Activated CD4-positive, alpha-beta memory T cell treated with anti-CD3 and anti-CD28 coated beads for 36 hours (primary cell): ENCODE data around the gene PEX1. TPM values are rescaled to one million over a fixed set of nuclear protein-coding genes. Genes with fewer than 3 reads are reported as not detected.
"Not testable (repeated sequence)": the region's sequence is repeated elsewhere in the genome, so short reads cannot be mapped to it uniquely, and the experiment has no call there.

Experiments
- CTCF ChIA-PET: fragments of 350-600 bp; sonication (Branson Sonifier 250); formaldehyde crosslinking; loops from one replicate; lab custom pipeline; 2021; ENCODE audit warnings: antibody characterized with exemption, inconsistent platforms; lab: Charles Lee
- POLR2A ChIA-PET: fragments of 350-600 bp; sonication (Branson Sonifier 250); formaldehyde crosslinking; loops from one replicate; lab custom pipeline; 2021; ENCODE audit warnings: antibody characterized with exemption; lab: Charles Lee
- DNase-seq: peaks from one replicate; pipeline ENCODE4 v3.0.0-alpha.2; 2020
- H3K27ac Mint-ChIP-seq: one replicate; pipeline ENCODE4 v1.8.0; 2021; ENCODE audit warnings: mixed read lengths
- H3K27me3 Mint-ChIP-seq: one replicate; pipeline ENCODE4 v1.8.0; 2021; ENCODE audit warnings: mixed read lengths
- H3K36me3 Mint-ChIP-seq: one replicate; pipeline ENCODE4 v1.8.0; 2021; ENCODE audit warnings: mixed read lengths
- H3K4me1 Mint-ChIP-seq: one replicate; pipeline ENCODE4 v1.8.0; 2021; ENCODE audit warnings: low read depth, mixed read lengths
- H3K4me3 Mint-ChIP-seq: one replicate; pipeline ENCODE4 v1.8.0; 2021; ENCODE audit warnings: mild to moderate bottlenecking, mixed read lengths
- H3K9me3 Mint-ChIP-seq: one replicate; pipeline ENCODE4 v1.8.0; 2021; ENCODE audit warnings: mixed read lengths
- intact Hi-C: fragments of 100-400 bp; cut with micrococcal nuclease; formaldehyde crosslinking; loops from one replicate; pipeline ENCODE4 v1.15.1; 2023
- total RNA-seq, 2 experiments: library from RNA; stranded (reverse); gene quantifications; one replicate each; pipeline ENCODE4 v1.2.3, GENCODE V29; 2021

The PEX1 gene
- total RNA-seq, 2 experiments from 2014 or later = 16.9 to 17.0 TPM

DNA sequence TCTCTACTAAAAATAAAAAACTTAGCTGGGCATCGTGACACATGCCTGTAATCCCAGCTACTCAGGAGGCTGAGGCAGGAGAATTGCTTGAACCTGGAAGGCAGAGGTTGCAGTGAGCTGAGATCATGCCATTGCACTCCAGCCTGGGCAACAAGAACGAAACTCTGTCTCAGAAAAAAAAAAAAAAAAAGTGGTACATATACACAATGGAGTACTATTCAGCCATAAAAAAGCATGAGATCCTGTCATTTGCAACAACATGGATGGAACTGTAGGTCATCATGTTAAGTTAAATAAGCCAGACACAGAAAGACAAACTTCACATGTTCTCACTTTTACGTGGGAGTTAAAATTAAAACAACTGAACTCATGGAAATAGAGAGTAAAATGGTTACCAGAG, 15.2 kb upstream of the PEX1 start:
- H3K36me3 Mint-ChIP-seq, H3K4me1 Mint-ChIP-seq, H3K9me3 Mint-ChIP-seq, H3K4me3 Mint-ChIP-seq, DNase-seq, CTCF ChIA-PET, intact Hi-C loops, H3K27me3 Mint-ChIP-seq, H3K27ac Mint-ChIP-seq, POLR2A ChIA-PET: not testable (repeated sequence)

DNA sequence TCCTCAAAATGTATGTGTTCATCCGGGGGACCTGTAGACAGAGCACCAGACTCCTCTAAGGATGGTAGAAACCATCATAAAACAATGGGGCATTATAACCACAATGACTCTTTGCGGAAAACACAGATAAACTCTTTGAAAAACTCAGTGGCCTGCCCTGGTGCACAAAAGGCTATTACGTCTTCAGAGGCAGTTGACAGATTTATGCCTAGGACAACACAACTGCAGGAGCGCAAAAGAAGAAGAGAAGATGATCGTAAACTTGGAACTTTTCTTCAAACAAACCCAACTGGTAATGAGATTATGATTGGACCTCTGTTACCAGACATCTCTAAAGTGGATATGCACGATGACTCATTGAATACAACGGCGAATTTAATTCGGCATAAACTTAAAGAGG, 6.3 kb upstream of the PEX1 start:
- H3K27ac Mint-ChIP-seq = no peak overlapping the region
- H3K9me3 Mint-ChIP-seq = no peaks in the 10 kb centered on the region
- ChIA-PET CTCF (no interaction called here), POLR2A (no interaction called here)
- intact Hi-C loops = no loop called here
- H3K4me1 Mint-ChIP-seq = peaks cover 26% of the 10 kb centered on the region
- H3K27me3 Mint-ChIP-seq = no peaks in the 10 kb centered on the region
- H3K36me3 Mint-ChIP-seq = peaks cover 30% of the 10 kb centered on the region
- no peak for DNase-seq
- H3K4me3 Mint-ChIP-seq = no peak overlapping the region

DNA sequence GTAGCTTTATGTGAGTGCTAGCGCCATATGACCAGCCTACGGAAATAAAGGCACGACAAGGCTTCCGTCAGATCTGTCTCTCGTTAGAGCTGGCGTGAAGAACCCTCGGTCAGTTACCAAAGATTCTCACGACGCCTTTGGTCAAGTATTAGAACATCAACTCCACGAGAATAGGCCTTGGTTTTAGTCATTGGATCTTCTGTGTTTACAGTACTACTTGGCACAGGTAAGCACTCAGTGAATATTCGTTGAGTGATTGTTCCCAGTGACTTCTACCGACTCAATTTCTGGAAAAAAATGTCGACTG, 591 bp upstream of the PEX1 start:
- Mint-ChIP-seq H3K9me3 (no peaks in the 10 kb centered on the region), H3K27me3 (peaks cover 2% of the 10 kb centered on the region), H3K4me3 (peak overlapping the region; percentile 90), H3K27ac (peak overlapping the region; percentile 89), H3K36me3 (peaks cover 14% of the 10 kb centered on the region), H3K4me1 (peaks cover 27% of the 10 kb centered on the region)
- intact Hi-C loops = loop anchor here (1.0 to 5.0 kb wide), 13 partner anchors 61 to 703 kb away; partner anchors contain the start of genes AKAP9, ANKIB1, CYP51A1 and FAM133B
- POLR2A ChIA-PET = interaction anchor here (0.5 to 1.4 kb wide), 9 partner anchors 60 to 703 kb away, joined by 3 to 9 read pairs (median 5); partner anchors contain the start of genes ANKIB1, CDK6, FAM133B and GATAD1
- CTCF ChIA-PET = interaction anchor here (0.7 to 2.3 kb wide), 20 partner anchors 10 to 704 kb away, joined by 3 to 19 read pairs (median 4); partner anchors contain the start of genes ANKIB1, CYP51A1, FAM133B and GATAD1
- no peak for DNase-seq

DNA sequence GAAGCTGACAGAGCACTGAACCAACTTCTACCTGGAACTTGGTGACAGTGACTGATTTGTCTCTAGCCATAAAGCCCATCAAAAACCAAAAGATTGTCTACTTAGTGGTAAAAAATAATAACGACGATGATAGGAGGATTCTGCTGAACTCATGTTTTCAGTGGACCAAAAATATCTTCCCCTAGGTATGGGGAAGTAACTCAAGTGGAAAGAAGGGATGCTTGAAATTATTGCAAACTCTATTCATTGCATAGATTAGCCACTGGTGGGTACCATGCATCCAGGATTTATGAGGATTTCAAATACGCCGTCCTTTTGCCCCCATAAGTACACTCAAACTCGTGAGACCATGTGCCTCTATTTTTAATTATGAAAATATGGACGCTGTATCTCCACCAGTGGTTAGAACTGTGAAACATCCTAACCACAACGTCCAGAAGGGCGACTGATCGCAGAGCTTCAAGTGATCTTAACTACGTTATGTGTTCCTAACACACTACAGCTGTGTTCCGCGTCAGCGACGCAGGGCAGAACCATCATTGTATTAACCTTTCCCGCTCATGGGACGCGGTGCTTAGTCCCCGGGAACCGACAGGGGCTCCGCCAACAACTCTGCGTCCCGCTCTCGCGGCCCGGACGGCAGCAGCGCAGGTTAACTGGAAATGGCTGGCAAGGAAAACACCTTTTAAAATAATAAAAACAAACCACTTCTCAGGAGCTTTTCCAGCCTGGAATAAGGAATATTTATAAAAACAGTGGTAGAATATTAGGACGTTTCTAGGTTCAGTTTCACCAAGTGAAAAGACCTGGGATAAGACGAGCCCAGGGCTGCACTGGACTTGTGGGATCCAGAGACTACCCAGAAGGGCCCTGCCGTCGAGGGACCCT, 776 bp downstream of the PEX1 start:
- peaks cover 23% of the 10 kb centered on the region for H3K4me1 Mint-ChIP-seq
- intact Hi-C loops = loop anchor here (1.0 to 5.0 kb wide), 13 partner anchors 63 to 705 kb away; partner anchors contain the start of genes AKAP9, ANKIB1, CYP51A1 and FAM133B
- peak overlapping the region; percentile 90 for H3K4me3 Mint-ChIP-seq
- peak overlapping the region; percentile 86 for H3K27ac Mint-ChIP-seq
- CTCF ChIA-PET = interaction anchor here (1.0 to 2.3 kb wide), 12 partner anchors 12 to 705 kb away, joined by 3 to 19 read pairs (median 4); partner anchors contain the start of genes CYP51A1, FAM133B, GATAD1 and VPS50
- peak; percentile 74 for DNase-seq
- no peaks in the 10 kb centered on the region for H3K9me3 Mint-ChIP-seq
- POLR2A ChIA-PET = interaction anchor here (1.0 to 1.4 kb wide), 4 partner anchors 62 to 282 kb away, joined by 3 to 9 read pairs (median 9); partner anchors contain the start of genes ANKIB1, FAM133B, GATAD1 and KRIT1
- H3K27me3 Mint-ChIP-seq = peaks cover 2% of the 10 kb centered on the region
- peaks cover 8% of the 10 kb centered on the region for H3K36me3 Mint-ChIP-seq

DNA sequence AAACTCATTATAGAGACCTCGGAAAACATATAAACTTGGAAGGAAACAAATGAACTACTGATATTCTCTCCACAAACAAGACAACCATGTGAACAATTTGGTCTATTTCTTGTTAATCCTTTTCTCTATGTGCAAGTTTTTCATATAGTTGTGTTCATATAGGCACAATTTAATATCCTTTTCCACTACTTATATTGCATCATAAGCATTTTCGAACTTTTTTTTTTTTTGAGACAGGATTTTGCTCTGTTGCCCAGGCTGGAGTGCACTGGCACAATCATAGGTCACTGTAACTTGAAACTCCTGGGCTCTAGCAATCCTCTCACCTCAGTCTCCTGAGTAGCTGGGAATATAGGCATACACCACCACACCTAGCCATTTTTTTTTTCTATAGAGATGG, 5.2 kb downstream of the PEX1 start:
- H3K36me3 Mint-ChIP-seq = no peaks in the 10 kb centered on the region
- intact Hi-C loops = no loop called here
- H3K27ac Mint-ChIP-seq = no peak overlapping the region
- H3K4me1 Mint-ChIP-seq = peaks cover 12% of the 10 kb centered on the region
- no peak overlapping the region for H3K4me3 Mint-ChIP-seq
- DNase-seq = no peak
- no peaks in the 10 kb centered on the region for H3K9me3 Mint-ChIP-seq
- ChIA-PET CTCF (no interaction called here), POLR2A (no interaction called here)
- H3K27me3 Mint-ChIP-seq = no peaks in the 10 kb centered on the region

DNA sequence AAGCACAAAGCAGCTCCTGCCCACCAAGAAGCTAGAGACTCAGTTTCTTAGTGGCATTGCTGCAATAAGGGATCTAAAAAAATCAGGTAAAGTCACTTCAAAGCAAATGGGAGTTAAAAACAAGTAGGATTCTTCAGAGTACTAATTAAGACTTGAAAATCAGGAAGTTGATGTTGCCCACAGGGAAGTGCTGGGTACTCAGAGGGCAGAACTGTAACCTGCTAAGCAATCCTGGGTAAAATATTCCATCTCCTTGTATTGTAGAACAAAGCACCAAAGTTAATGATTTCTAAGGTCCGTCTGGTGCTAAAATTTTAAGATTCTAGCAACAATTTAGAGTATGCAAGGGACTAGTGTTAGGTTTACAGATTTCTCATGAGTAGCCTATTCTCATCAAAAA, 8.3 kb downstream of the PEX1 start:
- H3K27me3 Mint-ChIP-seq = no peaks in the 10 kb centered on the region
- H3K36me3 Mint-ChIP-seq = peaks cover 9% of the 10 kb centered on the region
- intact Hi-C loops = no loop called here
- CTCF ChIA-PET = no interaction called here
- peaks cover 8% of the 10 kb centered on the region for H3K4me1 Mint-ChIP-seq
- no peak overlapping the region for H3K4me3 Mint-ChIP-seq
- POLR2A ChIA-PET = no interaction called here
- no peak for DNase-seq
- H3K9me3 Mint-ChIP-seq = no peaks in the 10 kb centered on the region
- H3K27ac Mint-ChIP-seq = no peak overlapping the region

DNA sequence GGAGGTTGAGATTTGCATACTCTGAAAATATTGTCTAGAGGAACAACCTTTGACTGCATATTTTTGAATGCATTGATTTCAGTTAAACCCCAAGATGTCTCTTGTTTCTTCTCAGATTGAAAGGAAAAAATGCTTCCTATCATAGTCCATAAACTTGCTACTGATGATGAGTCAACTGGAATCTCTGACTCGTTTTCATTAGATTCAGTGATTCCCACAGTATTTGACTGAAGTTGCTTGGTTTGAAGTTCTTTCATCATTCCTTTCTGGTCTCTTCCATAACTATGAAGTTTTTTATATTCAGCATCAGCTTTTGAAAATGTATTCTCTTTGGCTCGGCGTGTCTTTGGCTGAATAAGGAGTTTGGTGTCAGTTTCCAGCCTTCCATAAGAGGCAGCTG, 10.7 kb downstream of the PEX1 start:
- Mint-ChIP-seq H3K36me3 (peaks cover 11% of the 10 kb centered on the region), H3K4me3 (no peak overlapping the region), H3K4me1 (peaks cover 8% of the 10 kb centered on the region), H3K9me3 (no peaks in the 10 kb centered on the region), H3K27me3 (no peaks in the 10 kb centered on the region), H3K27ac (peak overlapping the region; percentile 6)
- CTCF ChIA-PET = no interaction called here
- POLR2A ChIA-PET = no interaction called here
- DNase-seq = no peak
- intact Hi-C loops = no loop called here

DNA sequence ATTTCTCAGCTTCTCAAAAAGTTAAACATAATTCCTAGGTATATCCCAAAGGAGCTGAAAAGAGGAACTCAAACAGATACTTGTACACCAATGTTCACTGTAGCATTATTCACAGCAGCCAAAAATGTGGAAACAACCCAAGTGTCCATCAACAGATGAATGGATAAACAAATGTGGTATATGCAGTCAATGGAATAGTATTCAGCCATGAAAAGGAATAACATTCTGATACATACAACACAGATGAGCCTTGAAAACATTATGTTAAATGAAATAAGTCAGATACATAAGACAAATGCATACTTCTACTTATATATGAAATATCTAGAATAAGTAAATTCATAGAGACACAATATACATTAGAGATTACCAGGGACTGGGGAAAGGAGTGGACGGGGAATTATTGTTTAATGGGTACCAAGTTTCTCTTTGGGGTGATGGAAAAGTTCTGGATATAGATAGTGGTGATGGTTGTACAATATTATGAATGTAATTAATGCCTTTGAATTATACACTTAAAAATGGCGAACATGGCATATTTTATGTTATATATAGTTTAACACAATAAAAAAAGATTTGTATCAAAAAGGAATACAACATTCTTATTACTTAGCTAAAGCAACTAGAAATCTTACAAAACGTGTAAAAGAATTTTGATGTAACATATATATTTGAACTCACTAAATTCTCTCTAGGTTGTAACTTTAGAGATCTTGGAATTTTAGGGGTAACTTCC, 15.0 kb downstream of the PEX1 start:
- no peak overlapping the region for H3K4me3 Mint-ChIP-seq
- ChIA-PET POLR2A (no interaction called here), CTCF (no interaction called here)
- H3K27me3 Mint-ChIP-seq = no peaks in the 10 kb centered on the region
- DNase-seq = no peak
- peaks cover 8% of the 10 kb centered on the region for H3K4me1 Mint-ChIP-seq
- H3K27ac Mint-ChIP-seq = no peak overlapping the region
- intact Hi-C loops = no loop called here
- H3K9me3 Mint-ChIP-seq = no peaks in the 10 kb centered on the region
- H3K36me3 Mint-ChIP-seq = peaks cover 16% of the 10 kb centered on the region

DNA sequence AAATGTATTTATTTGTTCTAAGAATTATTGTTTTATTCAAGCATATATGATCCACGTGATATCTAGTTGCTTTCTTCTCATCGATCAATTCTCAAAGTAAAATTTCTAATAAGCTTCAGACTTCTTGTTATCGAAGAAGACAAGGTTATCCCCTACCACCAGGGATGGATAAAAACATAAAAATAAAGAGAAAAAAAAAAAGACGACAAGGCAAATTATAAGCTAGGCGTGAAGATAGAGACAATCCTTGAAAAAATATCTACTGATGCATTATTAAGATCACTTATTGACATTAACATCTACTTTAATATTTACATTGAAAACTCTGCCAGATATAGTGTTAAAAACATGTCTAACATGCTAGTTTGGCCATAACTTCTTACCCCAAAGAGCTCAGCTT, 19.4 kb downstream of the PEX1 start:
- DNase-seq = no peak
- Mint-ChIP-seq H3K36me3 (peaks cover 16% of the 10 kb centered on the region), H3K9me3 (no peaks in the 10 kb centered on the region), H3K27me3 (no peaks in the 10 kb centered on the region), H3K4me3 (no peak overlapping the region), H3K27ac (no peak overlapping the region), H3K4me1 (no peaks in the 10 kb centered on the region)
- CTCF ChIA-PET = interaction anchor here (0.8 kb wide), 1 partner anchor 20 kb away, joined by 3 read pairs; the partner anchor contains the start of genes PEX1 and RBM48
- POLR2A ChIA-PET = no interaction called here
- intact Hi-C loops = no loop called here

DNA sequence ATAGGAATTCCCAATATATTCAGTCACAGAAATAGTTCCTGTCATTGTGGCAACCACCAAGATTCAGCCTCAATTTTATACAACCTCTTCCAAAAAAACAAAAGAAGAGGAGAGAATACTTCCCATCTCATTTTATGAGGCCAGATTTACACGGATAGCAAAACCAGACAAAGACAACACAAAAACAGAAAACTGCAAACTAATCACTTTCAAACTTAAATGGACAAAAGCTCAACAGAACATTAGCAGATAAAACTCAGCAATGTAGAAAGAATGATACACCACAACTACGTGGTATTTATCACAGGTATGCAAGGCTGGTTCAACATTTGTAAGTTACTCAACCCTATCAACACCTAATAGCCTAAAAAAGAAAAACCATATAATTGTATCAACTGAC, 22.0 kb downstream of the PEX1 start:
- CTCF ChIA-PET = no interaction called here
- intact Hi-C loops = no loop called here
- no peak overlapping the region for H3K4me3 Mint-ChIP-seq
- H3K27me3 Mint-ChIP-seq = no peaks in the 10 kb centered on the region
- no peak for DNase-seq
- POLR2A ChIA-PET = no interaction called here
- H3K36me3 Mint-ChIP-seq = peaks cover 12% of the 10 kb centered on the region
- no peaks in the 10 kb centered on the region for H3K9me3 Mint-ChIP-seq
- no peak overlapping the region for H3K27ac Mint-ChIP-seq
- no peaks in the 10 kb centered on the region for H3K4me1 Mint-ChIP-seq

DNA sequence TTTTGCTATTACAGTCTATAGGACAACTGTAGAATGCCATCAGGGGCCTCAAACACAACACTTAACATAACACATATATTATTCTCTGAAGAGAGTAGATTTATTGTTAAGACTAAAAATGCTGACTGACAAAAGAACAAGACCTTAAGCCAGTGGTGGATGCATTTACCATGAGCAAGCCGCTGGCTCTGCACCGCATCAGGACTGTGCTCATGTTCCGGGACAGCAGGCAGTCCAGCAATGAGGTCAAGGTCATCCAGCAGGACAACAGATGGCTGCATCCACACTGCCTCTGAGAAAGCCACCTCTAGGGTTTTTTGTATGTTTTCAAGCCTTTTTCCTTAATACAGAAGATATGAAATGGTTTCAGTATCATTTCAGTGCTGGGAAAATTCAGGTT, 23.8 kb downstream of the PEX1 start:
- Mint-ChIP-seq H3K4me3 (no peak overlapping the region), H3K9me3 (no peaks in the 10 kb centered on the region), H3K27ac (no peak overlapping the region), H3K4me1 (no peaks in the 10 kb centered on the region), H3K36me3 (peaks cover 21% of the 10 kb centered on the region), H3K27me3 (no peaks in the 10 kb centered on the region)
- no peak for DNase-seq
- intact Hi-C loops = no loop called here
- CTCF ChIA-PET = no interaction called here
- POLR2A ChIA-PET = no interaction called here

DNA sequence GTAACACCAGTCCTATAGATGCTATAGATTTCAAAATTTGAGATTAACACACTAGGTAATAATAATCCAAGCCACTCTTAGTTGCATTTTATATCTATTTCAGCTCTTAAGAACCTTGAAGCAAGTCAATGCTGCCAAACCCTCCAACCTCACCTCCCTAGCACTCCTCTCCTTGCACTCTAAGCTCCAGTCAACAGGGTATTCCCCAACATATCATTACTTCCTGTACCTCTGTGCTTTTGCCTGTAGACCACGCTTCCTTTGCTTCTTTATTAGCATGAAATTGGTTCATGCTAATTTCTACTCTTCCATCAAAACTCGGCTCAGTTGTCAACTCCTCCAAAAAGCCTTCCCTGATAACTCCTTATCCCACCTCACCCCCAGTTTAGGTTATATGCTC, 24.6 kb downstream of the PEX1 start:
- Mint-ChIP-seq H3K4me3 (no peak overlapping the region), H3K27ac (no peak overlapping the region), H3K27me3 (no peaks in the 10 kb centered on the region), H3K4me1 (no peaks in the 10 kb centered on the region), H3K9me3 (no peaks in the 10 kb centered on the region), H3K36me3 (peaks cover 25% of the 10 kb centered on the region)
- CTCF ChIA-PET = no interaction called here
- intact Hi-C loops = no loop called here
- POLR2A ChIA-PET = no interaction called here
- DNase-seq = no peak
